Measurements from ENCODE around the gene SMARCC2. TPM values are rescaled to one million over a fixed set of nuclear protein-coding genes. Genes with fewer than 3 reads are reported as not detected.
A peak's percentile ranks its signal among the peaks of the same experiment; 100 is the strongest.
"Not testable (repeated sequence)": the region's sequence is repeated elsewhere in the genome, so short reads cannot be mapped to it uniquely, and the experiment has no call there.

SMARCC2 gene
- total RNA-seq, 1 experiment from 2014 or later = 10.6 TPM

DNA sequence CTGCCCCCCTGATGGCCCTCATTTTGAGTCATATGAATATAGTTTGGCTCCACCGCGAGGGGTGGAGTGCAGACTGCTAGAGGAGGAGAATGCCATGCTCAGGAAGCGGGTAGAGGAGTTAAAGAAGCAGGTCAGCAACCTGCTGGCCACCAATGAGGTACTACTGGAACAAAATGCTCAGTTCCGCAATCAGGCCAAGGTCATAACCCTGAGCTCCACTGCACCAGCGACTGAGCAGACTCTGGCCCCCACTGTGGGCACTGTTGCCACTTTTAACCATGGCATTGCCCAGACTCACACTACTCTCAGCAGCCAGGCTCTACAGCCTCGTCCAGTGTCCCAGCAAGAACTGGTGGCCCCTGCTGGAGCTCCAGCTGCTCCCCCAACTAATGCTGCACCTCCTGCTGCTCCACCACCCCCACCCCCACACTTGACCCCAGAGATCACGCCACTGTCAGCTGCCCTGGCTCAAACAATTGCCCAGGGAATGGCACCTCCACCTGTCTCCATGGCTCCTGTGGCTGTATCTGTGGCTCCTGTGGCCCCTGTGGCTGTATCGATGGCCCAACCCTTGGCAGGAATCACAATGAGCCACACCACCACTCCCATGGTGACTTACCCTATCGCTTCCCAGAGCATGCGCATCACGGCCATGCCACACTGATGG lies 67.9 kb downstream of the SMARCC2 start:
- no peak for DNase-seq
- Histone ChIP-seq H3K9me3 (no peaks in the 10 kb centered on the region; the same call in 1 of the 2 replicates), H3K27me3 (no peaks in the 10 kb centered on the region), H3K4me3 (no peak overlapping the region), H3K36me3 (peaks cover 36% of the 10 kb centered on the region)

- no peak for DNase-seq
- H3K9me3 ChIP-seq = no peaks in the 10 kb centered on the region; the same call in 1 of the 2 replicates
- peaks cover 34% of the 10 kb centered on the region for H3K36me3 ChIP-seq
- no peaks in the 10 kb centered on the region for H3K27me3 ChIP-seq
- no peak overlapping the region for H3K4me3 ChIP-seq
These were observed 69.0 kb downstream of the SMARCC2 start for GRCh38 chr12:56120158-56120846.

- no peaks in the 10 kb centered on the region; the same call in 1 of the 2 replicates for H3K9me3 ChIP-seq
- H3K4me3 ChIP-seq = peak overlapping the region; percentile 85
- peak; percentile 82 for DNase-seq
- peaks cover 33% of the 10 kb centered on the region for H3K36me3 ChIP-seq
- no peaks in the 10 kb centered on the region for H3K27me3 ChIP-seq
These were observed 69.9 kb downstream of the SMARCC2 start for GRCh38 chr12:56119361-56119796.

GRCh38 chr12:56118688-56119357 lies 70.5 kb downstream of the SMARCC2 start:
- H3K27me3 ChIP-seq = no peaks in the 10 kb centered on the region
- peaks cover 38% of the 10 kb centered on the region for H3K36me3 ChIP-seq
- no peaks in the 10 kb centered on the region; the same call in 1 of the 2 replicates for H3K9me3 ChIP-seq
- peak overlapping the region; percentile 85 for H3K4me3 ChIP-seq
- DNase-seq = no peak

DNA sequence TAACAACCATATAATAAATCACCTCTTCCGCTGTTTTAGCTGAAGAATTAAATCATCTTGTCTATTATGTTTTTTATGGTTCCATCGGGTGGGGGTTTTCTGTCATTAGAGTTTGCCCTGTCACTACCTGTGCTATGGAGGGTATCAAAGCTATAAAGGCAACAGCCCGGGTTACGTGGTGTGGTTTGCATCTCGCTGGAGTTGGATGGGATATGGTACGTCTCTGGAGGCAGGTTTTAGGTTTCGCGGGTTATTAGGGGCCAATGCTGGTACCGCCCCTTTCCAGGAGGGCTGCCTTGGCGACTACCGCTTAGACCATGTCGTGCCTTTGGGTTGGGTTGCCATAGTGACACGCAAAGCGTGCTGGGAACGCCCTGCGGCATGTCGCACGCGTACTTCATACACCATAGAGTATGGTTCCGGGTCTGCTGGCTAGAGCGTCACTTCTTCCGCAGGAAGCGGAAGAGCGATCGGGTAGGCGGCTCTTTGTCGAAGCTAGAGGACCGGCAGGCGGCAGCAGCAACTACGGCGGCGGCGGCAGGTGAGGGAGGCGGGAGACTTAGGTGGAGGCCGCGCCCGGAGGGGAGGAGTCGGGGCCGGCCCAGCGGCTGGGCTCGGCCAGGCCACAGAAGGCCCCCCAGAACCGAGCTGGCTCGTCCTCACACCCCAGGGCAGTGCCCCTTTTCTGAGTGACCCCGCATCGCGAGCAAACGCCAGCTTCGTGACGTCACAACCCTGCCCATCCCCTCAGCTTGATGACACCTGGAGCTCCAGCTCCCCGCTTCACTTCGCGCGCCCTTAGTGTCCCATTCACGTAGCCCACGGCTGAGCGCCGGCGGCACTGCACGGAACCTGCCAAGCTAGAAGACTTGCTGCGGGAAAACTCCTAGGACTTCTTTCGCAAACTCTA lies 71.2 kb downstream of the SMARCC2 start, which contains the start of gene ZC3H10:
ZC3H10 (plus strand) TSS at position 489 of the 910 bp plus-strand sequence. CDS start 2,297 bp downstream, outside the sequence.
- H3K4me3 ChIP-seq = peak within 1 kb of the TSS; percentile 85
- H3K27me3 ChIP-seq = no peaks in the 10 kb centered on the region
- no peaks in the 10 kb centered on the region; the same call in 1 of the 2 replicates for H3K9me3 ChIP-seq
- DNase-seq = peak; percentile 99
- H3K36me3 ChIP-seq = peaks cover 45% of the 10 kb centered on the region

- Histone ChIP-seq H3K4me3 (peak overlapping the region; percentile 85), H3K36me3 (peaks cover 51% of the 10 kb centered on the region)
- H3K27me3 ChIP-seq, DNase-seq, H3K9me3 ChIP-seq: not testable (repeated sequence)
These were observed 72.1 kb downstream of the SMARCC2 start for GRCh38 chr12:56117082-56117706.

DNA sequence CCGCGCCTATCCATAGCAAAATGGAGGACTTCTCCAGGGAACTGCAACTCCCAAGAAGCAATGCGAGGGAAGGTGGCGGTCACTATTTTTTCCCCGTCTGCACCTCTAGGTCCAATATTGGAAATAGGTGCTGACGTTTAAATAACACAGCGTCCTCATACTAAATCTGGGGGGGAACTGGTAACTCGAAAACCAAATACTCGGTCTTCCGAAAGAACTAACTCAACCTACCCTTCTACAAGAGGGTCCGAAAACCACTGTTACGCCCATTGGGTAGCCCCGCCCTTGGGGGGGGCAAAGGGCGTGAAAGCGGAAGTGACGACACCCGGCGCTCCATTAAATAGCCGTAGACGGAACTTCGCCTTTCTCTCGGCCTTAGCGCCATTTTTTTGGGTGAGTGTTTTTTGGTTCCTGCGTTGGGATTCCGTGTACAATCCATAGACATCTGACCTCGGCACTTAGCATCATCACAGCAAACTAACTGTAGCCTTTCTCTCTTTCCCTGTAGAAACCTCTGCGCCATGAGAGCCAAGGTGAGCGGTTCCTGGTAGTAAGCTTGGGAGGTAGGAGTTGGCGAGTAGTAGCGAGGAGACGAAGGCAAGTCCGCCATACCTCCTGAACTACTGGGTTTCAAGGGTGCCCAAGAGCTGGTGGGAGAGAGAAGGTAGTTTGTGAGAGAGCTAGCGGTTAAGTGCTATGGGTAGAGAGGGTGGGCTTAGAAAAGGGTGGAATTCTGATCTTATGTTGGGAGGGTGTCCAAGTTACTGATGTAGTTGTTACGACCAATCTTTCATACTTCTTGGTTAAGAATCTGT lies 72.8 kb downstream of the SMARCC2 start, which contains the start of gene RPL41:
RPL41 (plus strand) TSS at position 367 of the 815 bp plus-strand sequence.
- Histone ChIP-seq H3K9me3 (no peaks in the 10 kb centered on the region; the same call in 1 of the 2 replicates), H3K27me3 (no peaks in the 10 kb centered on the region), H3K4me3 (peak within 1 kb of the TSS; percentile 85), H3K36me3 (peaks cover 58% of the 10 kb centered on the region)
- DNase-seq = peak; percentile 87

- H3K9me3 ChIP-seq = no peaks in the 10 kb centered on the region; the same call in 1 of the 2 replicates
- no peaks in the 10 kb centered on the region for H3K27me3 ChIP-seq
- peak; percentile 52 for DNase-seq
- peak overlapping the region; percentile 85 for H3K4me3 ChIP-seq
- H3K36me3 ChIP-seq = peaks cover 59% of the 10 kb centered on the region
These were observed 74.0 kb downstream of the SMARCC2 start for GRCh38 chr12:56115329-56115728.

DNA sequence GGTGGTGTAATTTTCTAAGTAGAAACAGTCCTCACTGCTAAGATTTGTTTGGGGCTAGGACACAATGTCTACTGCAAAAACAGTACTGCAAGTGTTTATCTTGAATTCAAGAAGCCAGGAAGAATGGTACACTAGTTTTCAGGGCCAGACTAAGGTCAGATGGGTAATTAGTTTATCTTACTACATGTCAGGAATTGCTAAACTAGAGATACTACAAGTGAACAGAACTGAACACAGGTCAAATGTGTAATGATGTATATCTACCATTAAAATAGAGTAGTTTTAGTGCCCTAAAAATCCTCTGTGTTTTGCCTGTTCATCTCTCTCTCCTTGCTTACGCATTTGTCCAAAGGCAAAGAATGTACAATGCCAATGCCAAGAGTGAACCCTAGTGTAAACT lies 75.2 kb downstream of the SMARCC2 start:
- Histone ChIP-seq H3K27me3 (no peaks in the 10 kb centered on the region), H3K4me3 (no peak overlapping the region), H3K36me3 (peaks cover 64% of the 10 kb centered on the region), H3K9me3 (no peaks in the 10 kb centered on the region; the same call in 1 of the 2 replicates)
- DNase-seq = no peak

Other genes with a start within 250 kb of the SMARCC2 start
- 2.0 TPM in 1 of 2 replicates, not detected in the other for gene PMEL, start 223.4 kb downstream of the SMARCC2 start, total RNA-seq (2014; rRNA removed; shearing (Covaris generic); ENCODE audit: low replicate concordance)
- gene CDK2, start 222.7 kb downstream of the SMARCC2 start, total RNA-seq (2014; rRNA removed; shearing (Covaris generic); ENCODE audit: low replicate concordance) = 40.9 and 41.8 TPM in 2 replicates
- gene RAB5B, start 215.4 kb downstream of the SMARCC2 start, total RNA-seq (2014; rRNA removed; shearing (Covaris generic); ENCODE audit: low replicate concordance) = 16.5 and 18.6 TPM in 2 replicates
- 9.7 and 23.4 TPM in 2 replicates for gene SUOX, start 192.2 kb downstream of the SMARCC2 start, total RNA-seq (2014; rRNA removed; shearing (Covaris generic); ENCODE audit: low replicate concordance)
- 0.30 and 0.54 TPM in 2 replicates for gene IKZF4, start 168.4 kb downstream of the SMARCC2 start, total RNA-seq (2014; rRNA removed; shearing (Covaris generic); ENCODE audit: low replicate concordance)
- 313 and 847 TPM in 2 replicates for gene RPS26, start 147.6 kb downstream of the SMARCC2 start, total RNA-seq (2014; rRNA removed; shearing (Covaris generic); ENCODE audit: low replicate concordance)
- gene ERBB3, start 109.3 kb downstream of the SMARCC2 start, total RNA-seq (2014; rRNA removed; shearing (Covaris generic); ENCODE audit: low replicate concordance) = 0.56 TPM in 1 of 2 replicates, not detected in the other
- 329 and 467 TPM in 2 replicates for gene PA2G4, start 84.9 kb downstream of the SMARCC2 start, total RNA-seq (2014; rRNA removed; shearing (Covaris generic); ENCODE audit: low replicate concordance)
- gene RPL41, start 72.8 kb downstream of the SMARCC2 start, total RNA-seq (2014; rRNA removed; shearing (Covaris generic); ENCODE audit: low replicate concordance) = 1,876 and 4,191 TPM in 2 replicates
- gene ZC3H10, start 71.2 kb downstream of the SMARCC2 start, total RNA-seq (2014; rRNA removed; shearing (Covaris generic); ENCODE audit: low replicate concordance) = 3.5 and 5.3 TPM in 2 replicates
- 84.9 and 145 TPM in 2 replicates for gene ESYT1, start 61.2 kb downstream of the SMARCC2 start, total RNA-seq (2014; rRNA removed; shearing (Covaris generic); ENCODE audit: low replicate concordance)
- 65.7 and 123 TPM in 2 replicates for gene MYL6B, start 36.9 kb downstream of the SMARCC2 start, total RNA-seq (2014; rRNA removed; shearing (Covaris generic); ENCODE audit: low replicate concordance)
- gene MYL6, start 31.1 kb downstream of the SMARCC2 start, total RNA-seq (2014; rRNA removed; shearing (Covaris generic); ENCODE audit: low replicate concordance) = 1,658 and 1,845 TPM in 2 replicates
- gene RNF41, start 32.4 kb upstream of the SMARCC2 start, total RNA-seq (2014; rRNA removed; shearing (Covaris generic); ENCODE audit: low replicate concordance) = 51.6 and 107 TPM in 2 replicates
- 61.0 and 115 TPM in 2 replicates for gene NABP2, start 34.9 kb upstream of the SMARCC2 start, total RNA-seq (2014; rRNA removed; shearing (Covaris generic); ENCODE audit: low replicate concordance)
- gene SLC39A5, start 40.6 kb upstream of the SMARCC2 start, total RNA-seq (2014; rRNA removed; shearing (Covaris generic); ENCODE audit: low replicate concordance) = not detected in 2 replicates
- gene ANKRD52, start 68.9 kb upstream of the SMARCC2 start, total RNA-seq (2014; rRNA removed; shearing (Covaris generic); ENCODE audit: low replicate concordance) = 6.0 and 18.9 TPM in 2 replicates
- 6.9 and 7.7 TPM in 2 replicates for gene COQ10A, start 77.5 kb upstream of the SMARCC2 start, total RNA-seq (2014; rRNA removed; shearing (Covaris generic); ENCODE audit: low replicate concordance)
- 73.4 and 88.0 TPM in 2 replicates for gene CS, start 110.8 kb upstream of the SMARCC2 start, total RNA-seq (2014; rRNA removed; shearing (Covaris generic); ENCODE audit: low replicate concordance)
- 126 and 157 TPM in 2 replicates for gene CNPY2, start 126.5 kb upstream of the SMARCC2 start, total RNA-seq (2014; rRNA removed; shearing (Covaris generic); ENCODE audit: low replicate concordance)
- 9.3 and 11.9 TPM in 2 replicates for gene PAN2, start 144.5 kb upstream of the SMARCC2 start, total RNA-seq (2014; rRNA removed; shearing (Covaris generic); ENCODE audit: low replicate concordance)
- not detected in 2 replicates for gene IL23A, start 149.4 kb upstream of the SMARCC2 start, total RNA-seq (2014; rRNA removed; shearing (Covaris generic); ENCODE audit: low replicate concordance)
- gene STAT2, start 170.6 kb upstream of the SMARCC2 start, total RNA-seq (2014; rRNA removed; shearing (Covaris generic); ENCODE audit: low replicate concordance) = 15.3 and 18.1 TPM in 2 replicates
- gene APOF, start 173.4 kb upstream of the SMARCC2 start, total RNA-seq (2014; rRNA removed; shearing (Covaris generic); ENCODE audit: low replicate concordance) = not detected in 2 replicates

All from MG63 (cell line).